Measurements from ENCODE around the gene KIAA0040.

KIAA0040 gene

GRCh38 chr1:175134500-175134899, 58.1 kb downstream of the KIAA0040 start:
- Histone ChIP-seq H3K27ac (ENCODE audit: low read depth, low read length, severe bottlenecking) (no peak overlapping the region), H3K9me3 (ENCODE audit: control insufficient read depth, low read length) (no peaks in the 10 kb centered on the region), H3K36me3 (ENCODE audit: control insufficient read depth, insufficient read depth, low read length) (no peaks in the 10 kb centered on the region), H3K4me3 (ENCODE audit: extremely low read depth, insufficient read depth, low read length, poor library complexity, severe bottlenecking) (no peak overlapping the region), H3K4me1 (ENCODE audit: control insufficient read depth, insufficient read depth, low read length, poor library complexity, severe bottlenecking) (peaks cover 19% of the 10 kb centered on the region)
- WGBS, 2 experiments (ENCODE audit: insufficient coverage in 2 of 2): 71 to 94% methylated on average over 1 of the region's 1 CpG

GRCh38 chr1:175133673-175134435, 58.7 kb downstream of the KIAA0040 start:
- peaks cover 24% of the 10 kb centered on the region for H3K4me1 ChIP-seq (ENCODE audit: control insufficient read depth, insufficient read depth, low read length, poor library complexity, severe bottlenecking)
- no peak overlapping the region for H3K4me3 ChIP-seq (ENCODE audit: extremely low read depth, insufficient read depth, low read length, poor library complexity, severe bottlenecking)
- no peaks in the 10 kb centered on the region for H3K36me3 ChIP-seq (ENCODE audit: control insufficient read depth, insufficient read depth, low read length)
- WGBS, 2 experiments (ENCODE audit: insufficient coverage in 2 of 2): 93% methylated on average over 4 of the region's 6 CpGs; no CpG with 5 or more reads in 1 of the 2 experiments
- H3K27ac ChIP-seq (ENCODE audit: low read depth, low read length, severe bottlenecking): no peak overlapping the region
- no peaks in the 10 kb centered on the region for H3K9me3 ChIP-seq (ENCODE audit: control insufficient read depth, low read length)

- Histone ChIP-seq H3K36me3 (ENCODE audit: control insufficient read depth, insufficient read depth, low read length) (no peaks in the 10 kb centered on the region), H3K4me3 (ENCODE audit: extremely low read depth, insufficient read depth, low read length, poor library complexity, severe bottlenecking) (no peak overlapping the region), H3K4me1 (ENCODE audit: control insufficient read depth, insufficient read depth, low read length, poor library complexity, severe bottlenecking) (peaks cover 24% of the 10 kb centered on the region), H3K27ac (ENCODE audit: low read depth, low read length, severe bottlenecking) (no peak overlapping the region), H3K9me3 (ENCODE audit: control insufficient read depth, low read length) (no peaks in the 10 kb centered on the region)
- 80% methylated on average over 1 of the region's 1 CpG; no CpG with 5 or more reads in 1 of the 2 experiments for WGBS, 2 experiments (ENCODE audit: insufficient coverage in 2 of 2)
Measured at GRCh38 chr1:175132436-175132835, 60.1 kb downstream of the KIAA0040 start.

- Histone ChIP-seq H3K4me3 (ENCODE audit: extremely low read depth, insufficient read depth, low read length, poor library complexity, severe bottlenecking) (no peak overlapping the region), H3K4me1 (ENCODE audit: control insufficient read depth, insufficient read depth, low read length, poor library complexity, severe bottlenecking) (peaks cover 24% of the 10 kb centered on the region), H3K27ac (ENCODE audit: low read depth, low read length, severe bottlenecking) (no peak overlapping the region), H3K36me3 (ENCODE audit: control insufficient read depth, insufficient read depth, low read length) (no peaks in the 10 kb centered on the region), H3K9me3 (ENCODE audit: control insufficient read depth, low read length) (no peaks in the 10 kb centered on the region)
- 60% methylated on average over 1 of the region's 1 CpG; no CpG with 5 or more reads in 1 of the 2 experiments for WGBS, 2 experiments (ENCODE audit: insufficient coverage in 2 of 2)
Measured at GRCh38 chr1:175131095-175131494, 61.5 kb downstream of the KIAA0040 start.

- Histone ChIP-seq H3K27ac (ENCODE audit: low read depth, low read length, severe bottlenecking) (no peak overlapping the region), H3K4me1 (ENCODE audit: control insufficient read depth, insufficient read depth, low read length, poor library complexity, severe bottlenecking) (peaks cover 24% of the 10 kb centered on the region), H3K9me3 (ENCODE audit: control insufficient read depth, low read length) (no peaks in the 10 kb centered on the region), H3K36me3 (ENCODE audit: control insufficient read depth, insufficient read depth, low read length) (no peaks in the 10 kb centered on the region), H3K4me3 (ENCODE audit: extremely low read depth, insufficient read depth, low read length, poor library complexity, severe bottlenecking) (no peak overlapping the region)
- WGBS, 2 experiments (ENCODE audit: insufficient coverage in 2 of 2): 100% methylated on average over 1 of the region's 2 CpGs
Measured at GRCh38 chr1:175130649-175131045, 61.9 kb downstream of the KIAA0040 start.

- Histone ChIP-seq H3K4me3 (ENCODE audit: extremely low read depth, insufficient read depth, low read length, poor library complexity, severe bottlenecking) (no peak overlapping the region), H3K4me1 (ENCODE audit: control insufficient read depth, insufficient read depth, low read length, poor library complexity, severe bottlenecking) (peaks cover 24% of the 10 kb centered on the region), H3K9me3 (ENCODE audit: control insufficient read depth, low read length) (no peaks in the 10 kb centered on the region), H3K27ac (ENCODE audit: low read depth, low read length, severe bottlenecking) (no peak overlapping the region), H3K36me3 (ENCODE audit: control insufficient read depth, insufficient read depth, low read length) (no peaks in the 10 kb centered on the region)
- 49 to 61% methylated on average over 4 to 5 of the region's 5 CpGs for WGBS, 2 experiments (ENCODE audit: insufficient coverage in 2 of 2)
Measured at GRCh38 chr1:175129997-175130648, 62.5 kb downstream of the KIAA0040 start.

GRCh38 chr1:175129644-175129996, 63.0 kb downstream of the KIAA0040 start:
- Histone ChIP-seq H3K4me1 (ENCODE audit: control insufficient read depth, insufficient read depth, low read length, poor library complexity, severe bottlenecking) (peaks cover 24% of the 10 kb centered on the region), H3K36me3 (ENCODE audit: control insufficient read depth, insufficient read depth, low read length) (no peaks in the 10 kb centered on the region), H3K27ac (ENCODE audit: low read depth, low read length, severe bottlenecking) (peak overlapping the region; percentile 57), H3K4me3 (ENCODE audit: extremely low read depth, insufficient read depth, low read length, poor library complexity, severe bottlenecking) (no peak overlapping the region), H3K9me3 (ENCODE audit: control insufficient read depth, low read length) (no peaks in the 10 kb centered on the region)
- 93 to 100% methylated on average over 2 of the region's 2 CpGs for WGBS, 2 experiments (ENCODE audit: insufficient coverage in 2 of 2)

- peak overlapping the region; percentile 57 for H3K27ac ChIP-seq (ENCODE audit: low read depth, low read length, severe bottlenecking)
- H3K4me1 ChIP-seq (ENCODE audit: control insufficient read depth, insufficient read depth, low read length, poor library complexity, severe bottlenecking): peaks cover 24% of the 10 kb centered on the region
- no CpG with 5 or more reads among the region's 1 CpG for WGBS, 2 experiments (ENCODE audit: insufficient coverage in 2 of 2)
- no peaks in the 10 kb centered on the region for H3K36me3 ChIP-seq (ENCODE audit: control insufficient read depth, insufficient read depth, low read length)
- no peaks in the 10 kb centered on the region for H3K9me3 ChIP-seq (ENCODE audit: control insufficient read depth, low read length)
- no peak overlapping the region for H3K4me3 ChIP-seq (ENCODE audit: extremely low read depth, insufficient read depth, low read length, poor library complexity, severe bottlenecking)
Measured at GRCh38 chr1:175129182-175129581, 63.4 kb downstream of the KIAA0040 start.

GRCh38 chr1:175128523-175128922, 64.1 kb downstream of the KIAA0040 start:
- no peak overlapping the region for H3K27ac ChIP-seq (ENCODE audit: low read depth, low read length, severe bottlenecking)
- no peak overlapping the region for H3K4me3 ChIP-seq (ENCODE audit: extremely low read depth, insufficient read depth, low read length, poor library complexity, severe bottlenecking)
- no peaks in the 10 kb centered on the region for H3K36me3 ChIP-seq (ENCODE audit: control insufficient read depth, insufficient read depth, low read length)
- H3K4me1 ChIP-seq (ENCODE audit: control insufficient read depth, insufficient read depth, low read length, poor library complexity, severe bottlenecking): peaks cover 24% of the 10 kb centered on the region
- no peaks in the 10 kb centered on the region for H3K9me3 ChIP-seq (ENCODE audit: control insufficient read depth, low read length)
- WGBS, 2 experiments (ENCODE audit: insufficient coverage in 2 of 2): 89 to 90% methylated on average over 7 to 8 of the region's 9 CpGs

GRCh38 chr1:175127565-175127964, 65.0 kb downstream of the KIAA0040 start:
- Histone ChIP-seq H3K4me1 (ENCODE audit: control insufficient read depth, insufficient read depth, low read length, poor library complexity, severe bottlenecking) (peaks cover 22% of the 10 kb centered on the region), H3K4me3 (ENCODE audit: extremely low read depth, insufficient read depth, low read length, poor library complexity, severe bottlenecking) (no peak overlapping the region), H3K27ac (ENCODE audit: low read depth, low read length, severe bottlenecking) (no peak overlapping the region), H3K36me3 (ENCODE audit: control insufficient read depth, insufficient read depth, low read length) (no peaks in the 10 kb centered on the region), H3K9me3 (ENCODE audit: control insufficient read depth, low read length) (no peaks in the 10 kb centered on the region)
- 84 to 90% methylated on average over 6 of the region's 6 CpGs for whole genome bisulfite sequencing, 2 experiments (ENCODE audit: insufficient coverage in 2 of 2)

GRCh38 chr1:175126347-175126746, 66.2 kb downstream of the KIAA0040 start:
- no peaks in the 10 kb centered on the region for H3K9me3 ChIP-seq (ENCODE audit: control insufficient read depth, low read length)
- H3K4me3 ChIP-seq (ENCODE audit: extremely low read depth, insufficient read depth, low read length, poor library complexity, severe bottlenecking): no peak overlapping the region
- H3K4me1 ChIP-seq (ENCODE audit: control insufficient read depth, insufficient read depth, low read length, poor library complexity, severe bottlenecking): peaks cover 14% of the 10 kb centered on the region
- no peak overlapping the region for H3K27ac ChIP-seq (ENCODE audit: low read depth, low read length, severe bottlenecking)
- 91 to 100% methylated on average over 3 of the region's 4 CpGs for WGBS, 2 experiments (ENCODE audit: insufficient coverage in 2 of 2)
- H3K36me3 ChIP-seq (ENCODE audit: control insufficient read depth, insufficient read depth, low read length): no peaks in the 10 kb centered on the region

All from mesodermal cell (in vitro differentiated cells).